Body of pancreas (tissue), 4 donors: Measurements from ENCODE around the gene DLST.

Source experiments
- CTCF ChIP-seq, 7 experiments: fragments of 450-650 bp in 4 of 7; fragments of 200-600 bp in 3 of 7; sonication (generic) in 3 of 7; IDR thresholded peaks; one replicate each; pipeline ENCODE4 v1.5.1; 2016 to 2019; ENCODE audit warnings: antibody characterized with exemption in 7 of 7
- POLR2A ChIP-seq, 3 donors: fragments of 450-650 bp; IDR thresholded peaks; one replicate each; pipeline ENCODE4 v1.6.1; 2016; ENCODE audit warnings: antibody characterized with exemption in 3 of 3, mild to moderate bottlenecking in 2 of 3

GRCh38 chr14:74906925-74907521 is 25.3 kb downstream of the DLST start:
- TF ChIP-seq CTCF (IDR thresholded peaks at IDR 0.05) (peak in 2 of 7 experiments; percentile 4 to 11), POLR2A (IDR thresholded peaks at IDR 0.05) (no peak)
